Mammary epithelial cell (primary cell): Measurements from ENCODE around the gene NDUFV2.

Experiments used
- EZH2 ChIP-seq: IDR thresholded peaks from 2 replicates; pipeline ENCODE4 v1.6.1; 2012; ENCODE audit warnings: low read length, inconsistent platforms, borderline replicate concordance
- TF ChIP-seq, protein P1 (sequence below), 2 donors: IDR thresholded peaks in 1 of 2; conservative IDR thresholded peaks in 1 of 2; 2 replicates each; pipeline ENCODE4 v1.5.1; 2011 to 2012; ENCODE audit warnings: inconsistent platforms in 2 of 2, low read length in 2 of 2, mild to moderate bottlenecking in 2 of 2, control low read depth in 1 of 2, low read depth in 1 of 2; ENCODE audit not compliant: insufficient read depth in 1 of 2; ENCODE audit errors: extremely low read depth in 1 of 2

DNA sequence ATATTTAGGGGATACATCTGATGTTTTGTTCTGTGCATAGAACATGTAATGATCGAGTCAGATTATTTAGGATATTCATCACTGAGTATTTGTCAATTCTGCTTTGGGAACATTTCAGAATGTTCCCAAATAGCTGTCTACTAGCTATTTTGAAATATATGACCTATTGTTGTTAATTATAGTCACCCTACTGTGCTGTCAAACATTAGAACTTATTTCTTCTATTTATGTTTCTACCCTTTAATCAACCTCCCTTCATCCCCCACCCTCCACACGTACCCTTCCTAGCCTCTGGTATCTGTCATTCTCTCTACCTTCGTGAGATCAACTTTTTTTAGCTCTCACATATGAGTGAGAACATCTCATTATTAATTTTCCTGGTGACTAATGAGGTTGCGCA lies 75.0 kb downstream of the NDUFV2 start:
- TF ChIP-seq, protein P1, sequence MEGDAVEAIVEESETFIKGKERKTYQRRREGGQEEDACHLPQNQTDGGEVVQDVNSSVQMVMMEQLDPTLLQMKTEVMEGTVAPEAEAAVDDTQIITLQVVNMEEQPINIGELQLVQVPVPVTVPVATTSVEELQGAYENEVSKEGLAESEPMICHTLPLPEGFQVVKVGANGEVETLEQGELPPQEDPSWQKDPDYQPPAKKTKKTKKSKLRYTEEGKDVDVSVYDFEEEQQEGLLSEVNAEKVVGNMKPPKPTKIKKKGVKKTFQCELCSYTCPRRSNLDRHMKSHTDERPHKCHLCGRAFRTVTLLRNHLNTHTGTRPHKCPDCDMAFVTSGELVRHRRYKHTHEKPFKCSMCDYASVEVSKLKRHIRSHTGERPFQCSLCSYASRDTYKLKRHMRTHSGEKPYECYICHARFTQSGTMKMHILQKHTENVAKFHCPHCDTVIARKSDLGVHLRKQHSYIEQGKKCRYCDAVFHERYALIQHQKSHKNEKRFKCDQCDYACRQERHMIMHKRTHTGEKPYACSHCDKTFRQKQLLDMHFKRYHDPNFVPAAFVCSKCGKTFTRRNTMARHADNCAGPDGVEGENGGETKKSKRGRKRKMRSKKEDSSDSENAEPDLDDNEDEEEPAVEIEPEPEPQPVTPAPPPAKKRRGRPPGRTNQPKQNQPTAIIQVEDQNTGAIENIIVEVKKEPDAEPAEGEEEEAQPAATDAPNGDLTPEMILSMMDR (conservative IDR thresholded peaks at IDR 0.05 in 1 of 2, IDR thresholded peaks at IDR 0.05 in 1 of 2; ENCODE audit: extremely low read depth in 1 of 2, insufficient read depth in 1 of 2, low read depth in 1 of 2, low read length in 2 of 2), result no peak
- no peak for TF ChIP-seq EZH2
